ENCODE results near the gene GPR31.

GPR31 gene

DNA sequence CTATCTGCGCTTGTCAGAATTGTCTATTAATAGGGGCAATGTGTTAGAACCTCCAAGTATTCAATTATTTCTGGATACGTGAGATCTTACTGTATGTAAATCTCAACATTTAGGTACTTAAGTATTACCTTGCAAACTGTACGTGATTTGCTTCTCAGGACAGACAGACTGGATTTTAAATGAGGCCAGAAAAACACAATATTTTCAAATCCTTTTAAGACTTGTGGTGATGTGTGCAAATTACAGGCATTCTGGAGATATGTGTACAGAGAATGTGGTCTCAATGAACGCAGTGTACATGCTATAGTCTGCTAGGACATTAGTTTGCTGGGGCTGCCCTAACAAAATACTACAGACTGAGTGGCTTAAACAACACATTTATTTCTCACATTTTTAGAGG lies 18.0 kb downstream of the GPR31 start:
- TF ChIP-seq, protein P1, sequence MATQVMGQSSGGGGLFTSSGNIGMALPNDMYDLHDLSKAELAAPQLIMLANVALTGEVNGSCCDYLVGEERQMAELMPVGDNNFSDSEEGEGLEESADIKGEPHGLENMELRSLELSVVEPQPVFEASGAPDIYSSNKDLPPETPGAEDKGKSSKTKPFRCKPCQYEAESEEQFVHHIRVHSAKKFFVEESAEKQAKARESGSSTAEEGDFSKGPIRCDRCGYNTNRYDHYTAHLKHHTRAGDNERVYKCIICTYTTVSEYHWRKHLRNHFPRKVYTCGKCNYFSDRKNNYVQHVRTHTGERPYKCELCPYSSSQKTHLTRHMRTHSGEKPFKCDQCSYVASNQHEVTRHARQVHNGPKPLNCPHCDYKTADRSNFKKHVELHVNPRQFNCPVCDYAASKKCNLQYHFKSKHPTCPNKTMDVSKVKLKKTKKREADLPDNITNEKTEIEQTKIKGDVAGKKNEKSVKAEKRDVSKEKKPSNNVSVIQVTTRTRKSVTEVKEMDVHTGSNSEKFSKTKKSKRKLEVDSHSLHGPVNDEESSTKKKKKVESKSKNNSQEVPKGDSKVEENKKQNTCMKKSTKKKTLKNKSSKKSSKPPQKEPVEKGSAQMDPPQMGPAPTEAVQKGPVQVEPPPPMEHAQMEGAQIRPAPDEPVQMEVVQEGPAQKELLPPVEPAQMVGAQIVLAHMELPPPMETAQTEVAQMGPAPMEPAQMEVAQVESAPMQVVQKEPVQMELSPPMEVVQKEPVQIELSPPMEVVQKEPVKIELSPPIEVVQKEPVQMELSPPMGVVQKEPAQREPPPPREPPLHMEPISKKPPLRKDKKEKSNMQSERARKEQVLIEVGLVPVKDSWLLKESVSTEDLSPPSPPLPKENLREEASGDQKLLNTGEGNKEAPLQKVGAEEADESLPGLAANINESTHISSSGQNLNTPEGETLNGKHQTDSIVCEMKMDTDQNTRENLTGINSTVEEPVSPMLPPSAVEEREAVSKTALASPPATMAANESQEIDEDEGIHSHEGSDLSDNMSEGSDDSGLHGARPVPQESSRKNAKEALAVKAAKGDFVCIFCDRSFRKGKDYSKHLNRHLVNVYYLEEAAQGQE (IDR thresholded peaks at IDR 0.05; ENCODE audit: insufficient read depth in 1 of 2, low read depth in 2 of 2, low read length in 2 of 2) = no peak
- TF ChIP-seq FOXP2 (optimal IDR thresholded peaks at IDR 0.05; ENCODE audit: borderline replicate concordance, extremely low read depth, extremely low read length, insufficient read depth) = no peak
- no peak for TF ChIP-seq POLR2AphosphoS5 (IDR thresholded peaks at IDR 0.05; ENCODE audit: low read depth, low read length)
- TF ChIP-seq SIN3A (IDR thresholded peaks at IDR 0.05; ENCODE audit: borderline replicate concordance, insufficient read depth, low read length) = no peak
- TF ChIP-seq TAF1 (IDR thresholded peaks at IDR 0.05; ENCODE audit: borderline replicate concordance, insufficient read depth, low read length) = no peak

DNA sequence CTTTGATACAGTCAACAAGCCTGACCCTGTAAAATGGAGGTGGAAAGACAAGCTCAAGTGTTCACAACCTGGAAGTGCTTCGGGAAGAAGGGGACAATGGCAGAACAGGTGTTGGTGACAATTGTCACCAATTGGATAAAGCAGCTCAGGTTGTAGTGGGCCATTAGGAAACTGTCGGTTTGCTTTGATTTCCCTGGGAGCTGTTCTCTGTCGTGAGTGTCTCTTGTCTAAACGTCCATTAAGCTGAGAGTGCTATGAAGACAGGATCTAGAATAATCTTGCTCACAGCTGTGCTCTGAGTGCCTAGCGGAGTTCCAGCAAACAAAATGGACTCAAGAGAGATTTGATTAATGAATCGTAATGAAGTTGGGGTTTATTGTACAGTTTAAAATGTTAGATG lies 19.9 kb downstream of the GPR31 start:
- TF ChIP-seq, protein P1 (IDR thresholded peaks at IDR 0.05; ENCODE audit: insufficient read depth in 1 of 2, low read depth in 2 of 2, low read length in 2 of 2) = no peak
- TF ChIP-seq TAF1 (IDR thresholded peaks at IDR 0.05; ENCODE audit: borderline replicate concordance, insufficient read depth, low read length) (no peak), FOXP2 (optimal IDR thresholded peaks at IDR 0.05; ENCODE audit: borderline replicate concordance, extremely low read depth, extremely low read length, insufficient read depth) (no peak), POLR2AphosphoS5 (IDR thresholded peaks at IDR 0.05; ENCODE audit: low read depth, low read length) (no peak), SIN3A (IDR thresholded peaks at IDR 0.05; ENCODE audit: borderline replicate concordance, insufficient read depth, low read length) (no peak)

DNA sequence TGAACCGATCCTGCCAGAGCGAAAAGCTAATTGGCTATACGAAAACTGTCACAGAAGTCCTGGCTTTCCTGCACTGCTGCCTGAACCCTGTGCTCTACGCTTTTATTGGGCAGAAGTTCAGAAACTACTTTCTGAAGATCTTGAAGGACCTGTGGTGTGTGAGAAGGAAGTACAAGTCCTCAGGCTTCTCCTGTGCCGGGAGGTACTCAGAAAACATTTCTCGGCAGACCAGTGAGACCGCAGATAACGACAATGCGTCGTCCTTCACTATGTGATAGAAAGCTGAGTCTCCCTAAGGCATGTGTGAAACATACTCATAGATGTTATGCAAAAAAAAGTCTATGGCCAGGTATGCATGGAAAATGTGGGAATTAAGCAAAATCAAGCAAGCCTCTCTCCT lies 20.7 kb downstream of the GPR31 start:
- TF ChIP-seq FOXP2 (optimal IDR thresholded peaks at IDR 0.05; ENCODE audit: borderline replicate concordance, extremely low read depth, extremely low read length, insufficient read depth) (no peak), POLR2AphosphoS5 (IDR thresholded peaks at IDR 0.05; ENCODE audit: low read depth, low read length) (no peak), SIN3A (IDR thresholded peaks at IDR 0.05; ENCODE audit: borderline replicate concordance, insufficient read depth, low read length) (no peak), TAF1 (IDR thresholded peaks at IDR 0.05; ENCODE audit: borderline replicate concordance, insufficient read depth, low read length) (no peak)
- TF ChIP-seq, protein P1 (IDR thresholded peaks at IDR 0.05; ENCODE audit: insufficient read depth in 1 of 2, low read depth in 2 of 2, low read length in 2 of 2) = no peak

DNA sequence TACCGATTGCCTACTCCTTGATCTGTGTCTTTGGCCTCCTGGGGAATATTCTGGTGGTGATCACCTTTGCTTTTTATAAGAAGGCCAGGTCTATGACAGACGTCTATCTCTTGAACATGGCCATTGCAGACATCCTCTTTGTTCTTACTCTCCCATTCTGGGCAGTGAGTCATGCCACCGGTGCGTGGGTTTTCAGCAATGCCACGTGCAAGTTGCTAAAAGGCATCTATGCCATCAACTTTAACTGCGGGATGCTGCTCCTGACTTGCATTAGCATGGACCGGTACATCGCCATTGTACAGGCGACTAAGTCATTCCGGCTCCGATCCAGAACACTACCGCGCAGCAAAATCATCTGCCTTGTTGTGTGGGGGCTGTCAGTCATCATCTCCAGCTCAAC lies 21.4 kb downstream of the GPR31 start:
- TF ChIP-seq SIN3A (IDR thresholded peaks at IDR 0.05; ENCODE audit: borderline replicate concordance, insufficient read depth, low read length) (no peak), FOXP2 (optimal IDR thresholded peaks at IDR 0.05; ENCODE audit: borderline replicate concordance, extremely low read depth, extremely low read length, insufficient read depth) (no peak), POLR2AphosphoS5 (IDR thresholded peaks at IDR 0.05; ENCODE audit: low read depth, low read length) (no peak), TAF1 (IDR thresholded peaks at IDR 0.05; ENCODE audit: borderline replicate concordance, insufficient read depth, low read length) (no peak)
- TF ChIP-seq, protein P1 (IDR thresholded peaks at IDR 0.05; ENCODE audit: insufficient read depth in 1 of 2, low read depth in 2 of 2, low read length in 2 of 2) = no peak
